Parathyroid adenoma (tissue), 2 donors: Measurements from ENCODE around the gene GUCY1A2.

Experiments
- H2AFZ ChIP-seq: fragments of 300-600 bp; sonication (generic); one replicate; pipeline ENCODE4 v1.7.0; 2017; ENCODE audit warnings: antibody characterized with exemption, mild to moderate bottlenecking
- H3K27ac ChIP-seq: fragments of 300-600 bp; sonication (generic); one replicate; pipeline ENCODE4 v1.7.0; 2017
- H3K27me3 ChIP-seq: fragments of 300-600 bp; sonication (generic); one replicate; pipeline ENCODE4 v1.7.0; 2017; ENCODE audit warnings: low read length; ENCODE audit not compliant: control insufficient read depth, insufficient read depth
- H3K36me3 ChIP-seq: fragments of 300-600 bp; sonication (generic); one replicate; pipeline ENCODE4 v1.7.0; 2017; ENCODE audit warnings: low read length; ENCODE audit not compliant: control insufficient read depth, insufficient read depth
- H3K4me1 ChIP-seq: fragments of 300-600 bp; sonication (generic); one replicate; pipeline ENCODE4 v1.7.0; 2017; ENCODE audit warnings: control low read depth
- H3K4me2 ChIP-seq: fragments of 300-600 bp; sonication (generic); one replicate; pipeline ENCODE4 v1.7.0; 2017; ENCODE audit warnings: low read length
- H3K4me3 ChIP-seq: fragments of 300-600 bp; sonication (generic); one replicate; pipeline ENCODE4 v1.7.0; 2017; ENCODE audit warnings: low read depth, low read length
- H3K79me2 ChIP-seq: fragments of 300-600 bp; sonication (generic); one replicate; pipeline ENCODE4 v1.7.0; 2017; ENCODE audit warnings: control low read depth
- H3K9ac ChIP-seq: fragments of 300-600 bp; sonication (generic); one replicate; pipeline ENCODE4 v1.7.0; 2017; ENCODE audit warnings: mild to moderate bottlenecking
- H3K9me3 ChIP-seq: fragments of 300-600 bp; sonication (generic); one replicate; pipeline ENCODE4 v1.7.0; 2017; ENCODE audit warnings: low read length; ENCODE audit not compliant: control insufficient read depth
- CTCF ChIP-seq: fragments of 300-600 bp; sonication (generic); IDR thresholded peaks from one replicate; pipeline ENCODE4 v1.7.0; 2017; ENCODE audit warnings: antibody characterized with exemption, mild to moderate bottlenecking
- donor health status: primary hyperparathyroidism.

The GUCY1A2 gene

GRCh38 chr11:107025673-107026072 is 7.4 kb upstream of the GUCY1A2 start:
- Histone ChIP-seq H3K4me2 (no peak overlapping the region), H2AFZ (no peak overlapping the region), H3K4me1 (no peaks in the 10 kb centered on the region), H3K27me3 (no peaks in the 10 kb centered on the region), H3K36me3 (no peaks in the 10 kb centered on the region), H3K79me2 (no peaks in the 10 kb centered on the region), H3K9me3 (no peaks in the 10 kb centered on the region), H3K27ac (no peak overlapping the region), H3K9ac (no peak overlapping the region), H3K4me3 (no peak overlapping the region)
- TF ChIP-seq CTCF: no peak

- Histone ChIP-seq H3K4me3 (no peak overlapping the region), H3K79me2 (no peaks in the 10 kb centered on the region), H3K9me3 (no peaks in the 10 kb centered on the region), H2AFZ (no peak overlapping the region), H3K9ac (no peak overlapping the region), H3K27ac (no peak overlapping the region), H3K4me1 (no peaks in the 10 kb centered on the region), H3K36me3 (no peaks in the 10 kb centered on the region), H3K4me2 (no peak overlapping the region), H3K27me3 (no peaks in the 10 kb centered on the region)
- no peak for TF ChIP-seq CTCF
Observed at GRCh38 chr11:107020594-107020993, 2.3 kb upstream of the GUCY1A2 start.

- Histone ChIP-seq H3K27ac (peak overlapping the region; percentile 59), H3K79me2 (no peaks in the 10 kb centered on the region), H3K9ac (no peak overlapping the region), H3K4me2 (peak overlapping the region; percentile 58), H3K4me3 (peak overlapping the region; percentile 9), H3K36me3 (no peaks in the 10 kb centered on the region), H3K9me3 (no peaks in the 10 kb centered on the region), H3K27me3 (no peaks in the 10 kb centered on the region), H2AFZ (peak overlapping the region; percentile 89), H3K4me1 (no peaks in the 10 kb centered on the region)
- TF ChIP-seq CTCF: no peak
Observed at GRCh38 chr11:107018902-107019493, 722 bp upstream of the GUCY1A2 start.

GRCh38 chr11:107017433-107018218 is 650 bp downstream of the GUCY1A2 start:
- H3K4me1 ChIP-seq: peaks cover 4% of the 10 kb centered on the region
- no peak overlapping the region for H3K4me2 ChIP-seq
- no peaks in the 10 kb centered on the region for H3K9me3 ChIP-seq
- TF ChIP-seq CTCF: peak; percentile 56
- H3K4me3 ChIP-seq: peak overlapping the region; percentile 16
- H3K36me3 ChIP-seq: no peaks in the 10 kb centered on the region
- H3K9ac ChIP-seq: no peak overlapping the region
- H3K27ac ChIP-seq: peak overlapping the region; percentile 51
- H3K27me3 ChIP-seq: no peaks in the 10 kb centered on the region
- peak overlapping the region; percentile 68 for H2AFZ ChIP-seq
- no peaks in the 10 kb centered on the region for H3K79me2 ChIP-seq

GRCh38 chr11:107017104-107017432 is 1.2 kb downstream of the GUCY1A2 start:
- H2AFZ ChIP-seq: peak overlapping the region; percentile 68
- peak overlapping the region; percentile 51 for H3K27ac ChIP-seq
- no peaks in the 10 kb centered on the region for H3K9me3 ChIP-seq
- no peaks in the 10 kb centered on the region for H3K36me3 ChIP-seq
- H3K4me1 ChIP-seq: peaks cover 4% of the 10 kb centered on the region
- H3K79me2 ChIP-seq: no peaks in the 10 kb centered on the region
- no peaks in the 10 kb centered on the region for H3K27me3 ChIP-seq
- H3K4me3 ChIP-seq: no peak overlapping the region
- no peak overlapping the region for H3K9ac ChIP-seq
- H3K4me2 ChIP-seq: no peak overlapping the region
- no peak for TF ChIP-seq CTCF
